AG04450 (cell line): ENCODE results near the gene SMIM41. TPM values are rescaled to one million over a fixed set of nuclear protein-coding genes. Genes with fewer than 3 reads are reported as not detected.

ENCODE experiments used
- CTCF ChIA-PET: fragments of 300-600, 350-600 bp; formaldehyde crosslinking; extraction: SDS; loops from one replicate; lab custom pipeline; 2022; ENCODE audit warnings: antibody characterized with exemption, inconsistent platforms; lab: Charles Lee
- POLR2A ChIA-PET: fragments of 350-600 bp; formaldehyde crosslinking; extraction: SDS; loops from one replicate; lab custom pipeline; 2021; ENCODE audit warnings: antibody characterized with exemption, inconsistent platforms; lab: Yijun Ruan, JAX
- DNase-seq: peaks from one replicate; pipeline ENCODE4 v3.0.0-alpha.2; 2011; ENCODE audit warnings: low read depth, low spot score
- H3K27ac ChIP-seq: one replicate; pipeline ENCODE4 v1.5.1; 2012; ENCODE audit warnings: low read depth, low read length, control low read depth
- H3K27me3 ChIP-seq: one replicate; pipeline ENCODE4 v1.6.0; 2012; ENCODE audit warnings: low read length; ENCODE audit not compliant: control insufficient read depth, insufficient read depth
- H3K4me3 ChIP-seq: 2 replicates; pipeline ENCODE4 v1.5.1; 2011; ENCODE audit warnings: mild to moderate bottlenecking, low read depth, low read length, control low read depth
- H3K9me3 ChIP-seq: 2 replicates; pipeline ENCODE4 v1.5.1; 2012; ENCODE audit warnings: low read length; ENCODE audit not compliant: control insufficient read depth, insufficient read depth
- CTCF ChIP-seq: IDR thresholded peaks from 2 replicates; pipeline ENCODE4 v1.5.1; 2011; ENCODE audit warnings: low read depth, low read length, control low read depth, inconsistent platforms
- polyA plus RNA-seq: library from polyadenylated mRNA; depleted of rRNA; stranded (reverse); fragments of >200 nt; gene quantifications from 2 replicates; pipeline ENCODE4 v1.2.3, GENCODE V29; 2011

SMIM41 gene
- polyA plus RNA-seq, 1 experiment = not detected

- POLR2A ChIA-PET = interaction anchor here (0.9 kb wide), 1 partner anchor 12 kb away, joined by 5 read pairs; the partner anchor contains the start of gene NR4A1
Observed at GRCh38 chr12:52038447-52038846, 41.1 kb upstream of the SMIM41 start.

GRCh38 chr12:52041035-52041434 lies 38.5 kb upstream of the SMIM41 start:
- H3K27me3 ChIP-seq = no peaks in the 10 kb centered on the region
- no peak for TF ChIP-seq CTCF
- ChIA-PET POLR2A (no interaction called here), CTCF (interaction anchor here (0.6 to 1.4 kb wide), 3 partner anchors 16 to 29 kb away, joined by 3 to 4 read pairs (median 3); partner anchors contain the start of gene ATG101)
- no peak overlapping the region for H3K27ac ChIP-seq
- H3K4me3 ChIP-seq = no peak overlapping the region
- DNase-seq = no peak
- no peaks in the 10 kb centered on the region; the same call in 1 of the 2 replicates for H3K9me3 ChIP-seq

More at GRCh38 chr12:52038447-52038846, 41.1 kb upstream of the SMIM41 start:
- Histone ChIP-seq H3K27me3 (no peaks in the 10 kb centered on the region), H3K4me3 (no peak overlapping the region), H3K9me3 (no peaks in the 10 kb centered on the region; the same call in 1 of the 2 replicates), H3K27ac (no peak overlapping the region)
- CTCF ChIA-PET = interaction anchor here (0.6 to 3.6 kb wide), 4 partner anchors 12 to 49 kb away, joined by 3 to 26 read pairs (median 8); partner anchors contain the start of gene NR4A1
- DNase-seq = no peak
- TF ChIP-seq CTCF = no peak

- DNase-seq = no peak
- Histone ChIP-seq H3K27me3 (no peaks in the 10 kb centered on the region), H3K9me3 (no peaks in the 10 kb centered on the region; the same call in 1 of the 2 replicates), H3K27ac (no peak overlapping the region), H3K4me3 (no peak overlapping the region)
- no peak; the same call in 1 of the 2 replicates for TF ChIP-seq CTCF
- CTCF ChIA-PET = interaction anchor here (1.4 kb wide), 1 partner anchor 16 kb away, joined by 4 read pairs; no protein-coding TSS in a partner anchor
- POLR2A ChIA-PET = no interaction called here
Observed at GRCh38 chr12:52041695-52042123, 37.8 kb upstream of the SMIM41 start.

- H3K4me3 ChIP-seq = no peak overlapping the region
- DNase-seq = no peak
- no peak for TF ChIP-seq CTCF
- ChIA-PET POLR2A (interaction anchor here (1.1 kb wide), 1 partner anchor 8 kb away, joined by 5 read pairs; the partner anchor contains the start of gene NR4A1), CTCF (interaction anchor here (3.4 kb wide), 1 partner anchor 17 kb away, joined by 24 read pairs; no protein-coding TSS in a partner anchor)
- no peaks in the 10 kb centered on the region for H3K9me3 ChIP-seq
- H3K27me3 ChIP-seq = no peaks in the 10 kb centered on the region
- no peak overlapping the region for H3K27ac ChIP-seq
Observed at GRCh38 chr12:52042706-52043385, 36.7 kb upstream of the SMIM41 start.
